H1 (cell line): ENCODE data around the gene SBK2. TPM values are rescaled to one million over a fixed set of nuclear protein-coding genes. Genes with fewer than 3 reads are reported as not detected.

Source experiments
- GABPA ChIP-seq: IDR thresholded peaks from 2 replicates; pipeline ENCODE4 v1.6.1; 2011; ENCODE audit warnings: mild to moderate bottlenecking, low read length, moderate library complexity, borderline replicate concordance; ENCODE audit not compliant: insufficient read depth
- JUND ChIP-seq: IDR thresholded peaks from 2 replicates; pipeline ENCODE4 v1.6.1; 2011; ENCODE audit warnings: mild to moderate bottlenecking, improper control_type of control experiment, low read length
- MAFK ChIP-seq: IDR thresholded peaks from 2 replicates; pipeline ENCODE4 v1.6.1; 2012; ENCODE audit warnings: low read depth, mild to moderate bottlenecking, improper control_type of control experiment, low read length
- RFX5 ChIP-seq: IDR thresholded peaks from 2 replicates; pipeline ENCODE4 v1.6.1; 2011; ENCODE audit warnings: low read depth, low read length, improper control_type of control experiment, borderline replicate concordance
- polyA plus RNA-seq, 7 experiments: library from polyadenylated mRNA; depleted of rRNA in 3 of 7; stranded (reverse) in 5 of 7; unstranded in 2 of 7; fragments of >200 nt in 5 of 7; fragments of 200-250 nt in 2 of 7; gene quantifications; 1 replicate in 5 of 7; 2 replicates in 1 of 7; 4 replicates in 1 of 7; pipeline versions ENCODE4 v1.2.1 to v1.2.3, GENCODE V29; 2011 to 2013; ENCODE audit warnings: missing spikeins in 2 of 7, mixed read lengths in 2 of 7
- total RNA-seq: library from RNA; stranded (reverse); fragmentation: NEBNext Ultra II Directional; extraction: Animal tissue kit (Norgen Biotek cat#: 25700); gene quantifications from 2 replicates; pipeline ENCODE4 v1.2.1, GENCODE V29; 2021
- TF ChIP-seq, protein P1 (sequence below): fragments of 300-600 bp; sonication (generic); IDR thresholded peaks from 2 replicates; pipeline ENCODE4 v1.7.1; 2012; ENCODE audit warnings: low read length, moderate library complexity, mild to moderate bottlenecking, inconsistent platforms; ENCODE audit not compliant: insufficient replicate concordance

The SBK2 gene
- total and polyA plus RNA-seq, 2 of the 8 experiments (the other 6 are each of a cell fraction or from before 2014, with no cell fraction given): 3.2 to 4.1 TPM

GRCh38 chr19:55566823-55567222 lies 29.9 kb upstream of the SBK2 start (continued):
- TF ChIP-seq, protein P1, sequence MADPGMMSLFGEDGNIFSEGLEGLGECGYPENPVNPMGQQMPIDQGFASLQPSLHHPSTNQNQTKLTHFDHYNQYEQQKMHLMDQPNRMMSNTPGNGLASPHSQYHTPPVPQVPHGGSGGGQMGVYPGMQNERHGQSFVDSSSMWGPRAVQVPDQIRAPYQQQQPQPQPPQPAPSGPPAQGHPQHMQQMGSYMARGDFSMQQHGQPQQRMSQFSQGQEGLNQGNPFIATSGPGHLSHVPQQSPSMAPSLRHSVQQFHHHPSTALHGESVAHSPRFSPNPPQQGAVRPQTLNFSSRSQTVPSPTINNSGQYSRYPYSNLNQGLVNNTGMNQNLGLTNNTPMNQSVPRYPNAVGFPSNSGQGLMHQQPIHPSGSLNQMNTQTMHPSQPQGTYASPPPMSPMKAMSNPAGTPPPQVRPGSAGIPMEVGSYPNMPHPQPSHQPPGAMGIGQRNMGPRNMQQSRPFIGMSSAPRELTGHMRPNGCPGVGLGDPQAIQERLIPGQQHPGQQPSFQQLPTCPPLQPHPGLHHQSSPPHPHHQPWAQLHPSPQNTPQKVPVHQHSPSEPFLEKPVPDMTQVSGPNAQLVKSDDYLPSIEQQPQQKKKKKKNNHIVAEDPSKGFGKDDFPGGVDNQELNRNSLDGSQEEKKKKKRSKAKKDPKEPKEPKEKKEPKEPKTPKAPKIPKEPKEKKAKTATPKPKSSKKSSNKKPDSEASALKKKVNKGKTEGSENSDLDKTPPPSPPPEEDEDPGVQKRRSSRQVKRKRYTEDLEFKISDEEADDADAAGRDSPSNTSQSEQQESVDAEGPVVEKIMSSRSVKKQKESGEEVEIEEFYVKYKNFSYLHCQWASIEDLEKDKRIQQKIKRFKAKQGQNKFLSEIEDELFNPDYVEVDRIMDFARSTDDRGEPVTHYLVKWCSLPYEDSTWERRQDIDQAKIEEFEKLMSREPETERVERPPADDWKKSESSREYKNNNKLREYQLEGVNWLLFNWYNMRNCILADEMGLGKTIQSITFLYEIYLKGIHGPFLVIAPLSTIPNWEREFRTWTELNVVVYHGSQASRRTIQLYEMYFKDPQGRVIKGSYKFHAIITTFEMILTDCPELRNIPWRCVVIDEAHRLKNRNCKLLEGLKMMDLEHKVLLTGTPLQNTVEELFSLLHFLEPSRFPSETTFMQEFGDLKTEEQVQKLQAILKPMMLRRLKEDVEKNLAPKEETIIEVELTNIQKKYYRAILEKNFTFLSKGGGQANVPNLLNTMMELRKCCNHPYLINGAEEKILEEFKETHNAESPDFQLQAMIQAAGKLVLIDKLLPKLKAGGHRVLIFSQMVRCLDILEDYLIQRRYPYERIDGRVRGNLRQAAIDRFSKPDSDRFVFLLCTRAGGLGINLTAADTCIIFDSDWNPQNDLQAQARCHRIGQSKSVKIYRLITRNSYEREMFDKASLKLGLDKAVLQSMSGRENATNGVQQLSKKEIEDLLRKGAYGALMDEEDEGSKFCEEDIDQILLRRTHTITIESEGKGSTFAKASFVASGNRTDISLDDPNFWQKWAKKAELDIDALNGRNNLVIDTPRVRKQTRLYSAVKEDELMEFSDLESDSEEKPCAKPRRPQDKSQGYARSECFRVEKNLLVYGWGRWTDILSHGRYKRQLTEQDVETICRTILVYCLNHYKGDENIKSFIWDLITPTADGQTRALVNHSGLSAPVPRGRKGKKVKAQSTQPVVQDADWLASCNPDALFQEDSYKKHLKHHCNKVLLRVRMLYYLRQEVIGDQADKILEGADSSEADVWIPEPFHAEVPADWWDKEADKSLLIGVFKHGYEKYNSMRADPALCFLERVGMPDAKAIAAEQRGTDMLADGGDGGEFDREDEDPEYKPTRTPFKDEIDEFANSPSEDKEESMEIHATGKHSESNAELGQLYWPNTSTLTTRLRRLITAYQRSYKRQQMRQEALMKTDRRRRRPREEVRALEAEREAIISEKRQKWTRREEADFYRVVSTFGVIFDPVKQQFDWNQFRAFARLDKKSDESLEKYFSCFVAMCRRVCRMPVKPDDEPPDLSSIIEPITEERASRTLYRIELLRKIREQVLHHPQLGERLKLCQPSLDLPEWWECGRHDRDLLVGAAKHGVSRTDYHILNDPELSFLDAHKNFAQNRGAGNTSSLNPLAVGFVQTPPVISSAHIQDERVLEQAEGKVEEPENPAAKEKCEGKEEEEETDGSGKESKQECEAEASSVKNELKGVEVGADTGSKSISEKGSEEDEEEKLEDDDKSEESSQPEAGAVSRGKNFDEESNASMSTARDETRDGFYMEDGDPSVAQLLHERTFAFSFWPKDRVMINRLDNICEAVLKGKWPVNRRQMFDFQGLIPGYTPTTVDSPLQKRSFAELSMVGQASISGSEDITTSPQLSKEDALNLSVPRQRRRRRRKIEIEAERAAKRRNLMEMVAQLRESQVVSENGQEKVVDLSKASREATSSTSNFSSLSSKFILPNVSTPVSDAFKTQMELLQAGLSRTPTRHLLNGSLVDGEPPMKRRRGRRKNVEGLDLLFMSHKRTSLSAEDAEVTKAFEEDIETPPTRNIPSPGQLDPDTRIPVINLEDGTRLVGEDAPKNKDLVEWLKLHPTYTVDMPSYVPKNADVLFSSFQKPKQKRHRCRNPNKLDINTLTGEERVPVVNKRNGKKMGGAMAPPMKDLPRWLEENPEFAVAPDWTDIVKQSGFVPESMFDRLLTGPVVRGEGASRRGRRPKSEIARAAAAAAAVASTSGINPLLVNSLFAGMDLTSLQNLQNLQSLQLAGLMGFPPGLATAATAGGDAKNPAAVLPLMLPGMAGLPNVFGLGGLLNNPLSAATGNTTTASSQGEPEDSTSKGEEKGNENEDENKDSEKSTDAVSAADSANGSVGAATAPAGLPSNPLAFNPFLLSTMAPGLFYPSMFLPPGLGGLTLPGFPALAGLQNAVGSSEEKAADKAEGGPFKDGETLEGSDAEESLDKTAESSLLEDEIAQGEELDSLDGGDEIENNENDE: no peak
- TF ChIP-seq RFX5 (no peak), JUND (no peak), GABPA (no peak), MAFK (no peak)
